GM18873 (cell line): ENCODE measurements around the gene FOXP4.

ENCODE experiments used
- ATAC-seq: cut with Tn5 transposase; IDR thresholded peaks from one replicate; pipeline ENCODE4 v1.9.1; 2021; ENCODE audit warnings: mild to moderate bottlenecking, moderate library complexity, moderate number of reproducible peaks; ENCODE audit not compliant: unreplicated experiment, low FRiP score

FOXP4 gene

DNA sequence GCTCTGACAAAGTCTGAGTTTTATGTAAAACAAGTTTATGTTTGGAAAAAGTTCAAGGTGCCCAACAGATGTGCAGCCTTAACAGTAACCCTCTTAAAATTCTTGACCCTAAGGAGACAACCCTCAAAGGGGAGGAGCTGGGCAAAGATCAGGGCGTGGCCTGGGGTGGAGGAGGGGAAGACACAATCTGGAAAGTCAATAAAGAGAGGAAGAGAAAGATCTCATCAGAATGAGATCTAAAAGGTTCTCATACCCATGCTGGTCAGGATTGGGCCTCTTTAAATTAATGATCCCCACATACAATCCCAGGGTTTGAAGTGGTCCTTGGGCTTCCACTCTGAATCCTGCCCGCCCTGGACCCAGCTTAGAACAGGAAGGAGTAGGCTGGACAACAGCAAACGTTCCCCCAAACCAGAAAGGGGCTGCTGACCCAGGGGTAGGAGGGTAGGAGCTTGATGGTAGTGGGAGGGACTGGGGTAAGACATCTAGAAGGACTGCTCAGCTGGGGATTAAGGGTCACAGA, 33.0 kb downstream of the FOXP4 start:
- no peak for ATAC-seq

DNA sequence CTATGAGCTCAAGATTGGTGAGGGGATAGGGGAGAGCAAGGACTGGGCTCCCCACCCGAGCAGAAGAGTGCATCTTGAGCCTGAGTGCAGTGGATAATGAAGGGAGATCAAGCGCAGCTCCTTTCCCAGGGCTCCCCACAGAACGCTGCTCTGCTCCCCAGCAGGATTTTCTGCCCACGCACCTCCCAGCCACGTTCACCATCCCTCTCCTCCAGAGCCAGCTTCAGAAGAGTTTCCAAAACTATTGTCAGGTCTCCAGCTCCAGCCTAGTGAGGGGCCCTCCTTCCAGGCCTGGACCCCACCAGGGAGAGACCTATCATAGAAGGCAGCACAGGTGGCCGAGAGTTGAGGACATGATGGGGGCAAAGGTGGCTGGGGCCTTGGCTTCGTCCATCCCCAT, 34.5 kb downstream of the FOXP4 start:
- no peak for ATAC-seq

DNA sequence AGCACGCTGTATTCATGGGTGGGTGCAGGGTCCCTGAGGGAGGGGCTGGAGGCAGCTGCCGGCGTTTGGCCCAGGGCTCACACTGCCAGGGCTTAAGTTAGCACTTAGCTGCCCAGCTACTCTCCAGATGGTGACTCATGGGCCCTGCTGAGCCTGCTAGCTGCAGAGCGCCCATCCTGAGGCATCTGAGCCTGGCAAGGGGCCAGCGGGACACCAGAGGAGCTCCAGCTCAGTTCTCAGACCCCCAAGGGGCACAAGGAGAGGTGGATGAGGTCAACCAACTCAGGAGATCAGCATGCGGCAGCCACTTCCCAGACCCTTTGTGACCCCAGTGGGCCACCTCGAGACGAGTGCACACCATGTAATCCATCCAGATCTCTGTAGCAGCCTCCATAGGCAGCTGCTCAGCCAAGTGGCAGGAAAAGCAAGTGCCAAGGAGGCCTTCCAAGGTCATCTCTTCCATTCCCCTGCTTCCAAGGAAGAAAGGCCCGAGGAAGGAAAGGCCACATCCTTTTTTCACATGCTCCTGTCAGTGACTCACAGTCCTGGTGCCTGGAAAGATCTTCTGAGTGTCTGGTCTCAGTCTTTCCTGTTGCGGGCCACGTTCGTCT, 35.3 kb downstream of the FOXP4 start:
- ATAC-seq, result no peak

DNA sequence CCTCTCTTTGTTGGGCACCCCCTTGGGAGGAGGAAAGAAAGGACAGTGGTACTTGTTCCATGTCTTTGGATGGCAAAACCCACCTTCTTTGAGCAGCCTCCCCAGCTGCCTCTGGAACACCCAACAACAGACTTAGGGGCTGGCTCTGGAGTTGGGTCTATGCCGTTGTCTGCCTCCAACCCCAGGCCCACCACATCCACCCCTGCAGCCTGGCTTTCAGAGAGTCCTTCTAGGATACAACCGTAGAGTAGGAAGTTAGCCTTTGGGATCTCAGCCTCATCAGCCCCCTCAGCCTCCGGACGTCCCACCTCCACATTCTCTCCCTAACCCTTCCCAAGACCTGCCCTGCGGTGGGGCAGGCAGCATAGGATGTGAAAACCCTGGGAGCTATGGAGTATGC, 36.4 kb downstream of the FOXP4 start:
- ATAC-seq, result no peak

DNA sequence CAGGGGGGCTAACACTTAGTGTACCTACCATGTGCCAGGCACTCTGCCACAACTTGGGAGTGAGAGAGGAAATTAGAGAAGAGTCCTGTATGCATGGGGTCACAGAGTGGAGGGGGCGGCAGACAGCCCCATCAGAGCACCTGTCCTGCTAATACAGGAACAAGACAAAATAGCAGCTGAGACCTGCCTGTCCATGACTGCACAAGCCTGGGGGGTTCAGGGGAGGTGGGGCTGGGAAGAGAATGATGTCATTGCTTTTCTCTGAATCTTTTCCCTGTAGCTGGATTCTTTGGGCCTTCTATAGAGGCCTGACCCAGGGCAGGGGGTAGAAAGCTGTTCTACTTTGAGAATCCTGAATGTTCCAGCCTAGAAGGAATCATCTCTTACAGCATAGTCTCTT, 37.4 kb downstream of the FOXP4 start:
- ATAC-seq, result no peak

DNA sequence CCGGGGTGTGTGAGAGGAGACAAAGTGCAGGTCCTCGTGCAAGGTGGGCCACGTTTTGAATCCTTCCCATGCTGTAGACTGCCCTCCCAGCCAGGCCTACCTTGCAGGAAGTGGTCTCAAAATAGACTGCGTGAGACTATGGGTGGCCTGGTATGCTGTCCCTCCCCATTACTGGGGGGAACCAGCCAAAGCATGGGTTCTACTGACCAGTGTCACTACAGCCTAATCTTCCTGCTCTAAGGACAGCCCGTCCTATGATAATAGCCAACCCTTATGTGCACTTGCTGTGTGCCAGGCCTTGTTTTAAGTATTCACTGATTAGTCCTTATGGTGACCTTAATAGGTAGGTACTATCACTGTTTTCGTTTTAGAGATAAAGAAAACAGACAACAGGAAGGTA, 38.0 kb downstream of the FOXP4 start:
- no peak for ATAC-seq

DNA sequence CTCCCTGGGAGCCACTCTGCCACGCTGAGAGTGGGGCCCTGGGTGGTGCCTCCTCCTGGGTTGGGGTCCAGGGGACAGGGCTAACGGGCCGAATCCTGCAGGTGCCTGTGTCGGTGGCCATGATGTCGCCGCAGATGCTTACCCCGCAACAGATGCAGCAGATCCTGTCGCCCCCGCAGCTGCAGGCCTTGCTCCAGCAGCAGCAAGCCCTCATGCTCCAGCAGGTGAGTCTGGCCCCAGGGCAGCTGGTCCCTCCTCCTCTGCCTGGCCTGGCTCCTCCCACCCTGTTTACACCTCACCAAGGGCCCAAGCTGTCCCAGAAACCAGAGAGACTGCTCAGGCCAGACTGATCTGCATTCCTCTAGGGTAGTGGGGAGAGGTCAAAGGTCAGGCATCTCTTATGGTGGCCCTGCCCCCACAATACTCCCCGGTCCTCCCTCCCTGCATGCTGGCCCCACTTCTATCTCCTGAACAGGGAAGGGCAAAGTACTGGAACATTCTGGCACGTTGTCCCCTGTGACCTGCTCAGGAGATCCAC, 38.6 kb downstream of the FOXP4 start:
- ATAC-seq, result no peak

DNA sequence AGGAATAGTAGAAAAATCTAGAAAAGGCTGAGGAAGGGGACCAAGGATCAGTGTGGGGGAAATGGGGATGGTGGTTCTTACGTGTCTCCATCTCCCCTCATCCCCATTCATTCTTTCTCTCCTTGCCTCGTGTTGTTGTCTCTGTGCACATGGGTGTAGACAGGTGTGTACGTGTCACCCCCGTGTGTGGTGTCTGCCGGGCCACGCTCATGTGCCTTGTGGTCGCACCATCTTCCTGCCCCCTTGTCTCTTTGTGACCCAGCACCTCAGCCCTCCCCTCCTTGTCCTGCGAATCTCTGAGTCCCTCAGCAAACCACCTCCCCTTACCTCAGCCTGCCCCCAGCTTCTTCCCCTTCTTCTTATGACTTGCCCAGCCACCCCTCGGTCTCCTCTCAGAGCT, 39.4 kb downstream of the FOXP4 start:
- ATAC-seq, result no peak

DNA sequence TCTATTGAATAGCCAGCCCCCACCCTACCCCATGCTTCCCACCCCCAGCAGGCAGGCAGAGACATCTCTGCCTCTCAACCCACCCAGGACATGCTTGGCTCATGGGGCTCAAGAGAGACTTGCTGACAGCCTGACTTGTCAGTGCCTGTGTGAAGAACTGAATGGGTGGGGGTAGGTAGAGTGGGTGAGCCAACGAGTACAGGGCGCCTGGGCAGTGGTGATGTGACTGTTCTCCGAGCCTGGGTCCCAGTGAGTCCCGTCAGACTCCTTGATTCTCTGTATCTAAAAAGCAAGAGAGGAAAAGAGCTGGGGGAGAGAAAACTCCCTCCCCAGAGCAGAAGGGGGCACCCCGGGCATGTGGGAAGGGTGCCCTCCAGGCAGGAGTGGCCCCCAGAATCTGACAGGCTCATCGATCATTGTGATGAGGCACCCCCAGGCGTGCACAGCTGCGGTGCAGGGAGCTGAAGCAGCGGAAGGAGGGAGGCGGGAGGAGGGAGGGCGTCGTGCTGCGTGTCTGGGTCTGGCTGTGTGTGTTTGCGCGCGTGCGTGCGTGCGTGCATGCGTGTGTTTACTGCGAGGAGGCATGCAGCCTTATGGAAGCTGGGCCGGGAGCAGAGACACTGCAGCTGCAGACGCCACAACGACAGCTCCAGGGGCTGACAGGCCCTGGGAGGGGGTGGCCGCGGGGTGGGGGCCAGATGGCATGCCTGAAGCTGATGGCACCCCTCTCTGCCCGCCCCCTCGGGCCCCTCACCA, 40.2 kb downstream of the FOXP4 start:
- no peak for ATAC-seq

DNA sequence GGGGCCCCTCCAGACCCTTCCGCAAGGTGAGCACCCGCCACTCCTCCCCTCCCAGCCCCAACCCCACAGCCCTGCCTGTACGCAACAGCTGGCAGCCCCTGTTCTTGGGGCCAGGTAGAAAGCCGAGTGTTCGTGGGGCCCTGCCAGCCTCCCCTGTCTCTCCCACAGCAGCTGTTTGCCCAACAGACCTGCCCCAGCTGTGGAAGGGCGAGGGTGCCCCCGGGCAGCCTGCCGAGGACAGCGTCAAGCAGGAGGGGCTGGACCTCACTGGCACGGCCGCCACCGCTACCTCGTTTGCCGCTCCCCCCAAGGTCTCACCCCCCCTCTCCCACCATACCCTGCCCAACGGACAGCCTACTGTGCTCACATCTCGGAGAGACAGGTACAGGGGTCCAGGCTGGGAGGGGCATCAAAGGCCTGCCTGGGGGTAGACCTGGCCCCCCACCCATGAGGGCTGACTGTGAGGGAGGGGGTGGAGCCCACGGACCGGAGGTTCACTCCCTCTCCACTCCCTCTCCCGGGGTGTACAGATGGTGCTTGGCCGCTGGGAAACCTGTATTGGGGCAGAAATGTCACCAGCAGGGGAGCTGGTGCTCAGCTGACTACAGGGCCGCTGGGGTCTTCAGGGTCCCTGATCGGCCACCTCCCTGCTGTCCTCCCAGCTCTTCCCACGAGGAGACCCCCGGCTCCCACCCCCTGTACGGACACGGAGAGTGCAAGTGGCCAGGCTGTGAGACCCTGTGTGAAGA, 41.1 kb downstream of the FOXP4 start:
- no peak for ATAC-seq

DNA sequence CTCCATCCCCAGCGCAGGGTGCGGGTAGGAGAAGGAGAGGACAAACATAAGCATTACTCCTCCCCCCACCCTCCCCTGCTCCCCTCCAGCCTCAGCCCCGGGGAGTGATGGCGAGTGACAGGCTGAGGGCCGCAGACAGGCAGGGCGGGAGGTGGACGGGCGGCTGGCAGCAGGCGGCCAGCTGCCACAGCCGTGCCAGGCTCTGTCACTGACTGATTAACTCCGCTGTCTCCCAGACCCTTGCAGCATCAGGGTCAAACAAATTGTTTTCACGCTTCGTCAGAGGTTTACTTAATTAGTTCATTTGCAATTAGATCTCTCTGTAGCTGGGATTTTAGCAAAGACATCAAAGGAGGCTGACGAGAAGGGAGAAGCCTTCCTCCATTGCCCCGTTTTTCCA, 41.9 kb downstream of the FOXP4 start:
- ATAC-seq, result no peak

DNA sequence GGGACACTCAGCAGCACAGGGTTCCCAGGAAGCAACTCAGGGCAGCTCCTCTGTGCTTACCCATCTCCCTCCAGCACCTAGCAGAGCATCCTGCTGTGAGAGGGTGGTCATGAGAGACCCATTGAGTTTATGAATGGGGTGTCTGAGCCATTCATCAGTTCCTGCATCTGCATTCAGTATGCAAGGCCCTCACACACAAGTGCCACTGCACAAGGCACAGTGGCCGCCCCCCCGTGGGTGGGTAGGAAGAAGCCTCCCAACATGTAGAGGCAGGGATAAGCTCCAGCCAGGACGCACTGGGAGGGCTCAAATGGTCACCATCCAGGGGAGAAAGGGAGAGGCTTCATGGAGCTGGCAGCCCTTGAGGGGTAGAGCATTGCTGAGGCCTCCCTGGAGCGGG, 43.0 kb downstream of the FOXP4 start:
- no peak for ATAC-seq

DNA sequence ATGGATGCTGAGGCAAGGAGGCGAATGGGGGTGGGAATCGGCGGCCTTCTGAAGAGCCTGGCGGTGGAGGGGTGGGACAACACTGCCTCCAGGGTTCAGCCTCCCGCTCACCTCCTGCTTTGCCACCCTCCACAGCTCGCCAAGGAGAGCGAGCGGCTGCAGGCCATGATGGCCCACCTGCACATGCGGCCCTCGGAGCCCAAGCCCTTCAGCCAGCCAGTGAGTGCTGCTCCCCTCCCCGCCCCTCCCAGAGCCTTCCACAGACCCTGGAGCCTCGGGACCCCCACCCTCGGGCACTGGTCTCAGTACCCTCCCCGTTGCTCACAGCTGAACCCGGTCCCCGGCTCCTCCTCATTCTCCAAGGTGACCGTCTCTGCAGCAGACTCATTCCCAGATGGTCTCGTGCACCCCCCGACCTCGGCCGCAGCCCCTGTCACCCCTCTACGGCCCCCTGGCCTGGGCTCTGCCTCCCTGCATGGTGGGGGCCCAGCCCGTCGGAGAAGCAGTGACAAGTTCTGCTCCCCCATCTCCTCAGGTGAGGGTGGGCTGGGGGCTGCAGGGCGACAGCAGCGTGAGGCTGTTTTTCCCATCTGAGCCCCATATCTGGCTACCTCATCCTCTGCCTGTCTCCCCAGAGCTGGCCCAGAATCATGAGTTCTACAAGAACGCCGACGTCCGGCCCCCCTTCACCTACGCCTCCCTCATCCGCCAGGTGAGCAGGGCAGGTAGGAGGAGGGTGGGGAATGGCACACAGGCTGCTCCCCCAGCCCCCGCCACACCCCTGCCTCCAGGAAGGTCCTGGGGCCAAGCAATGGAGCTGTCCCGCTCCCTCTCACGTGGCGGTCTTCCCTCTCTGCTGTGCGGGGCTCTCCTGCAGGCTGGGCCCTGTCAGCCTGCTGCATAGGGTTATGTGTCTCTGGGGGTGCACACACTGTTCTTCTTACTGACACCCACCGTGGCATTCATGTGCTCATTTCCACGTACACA, 43.7 kb downstream of the FOXP4 start:
- no peak for ATAC-seq

DNA sequence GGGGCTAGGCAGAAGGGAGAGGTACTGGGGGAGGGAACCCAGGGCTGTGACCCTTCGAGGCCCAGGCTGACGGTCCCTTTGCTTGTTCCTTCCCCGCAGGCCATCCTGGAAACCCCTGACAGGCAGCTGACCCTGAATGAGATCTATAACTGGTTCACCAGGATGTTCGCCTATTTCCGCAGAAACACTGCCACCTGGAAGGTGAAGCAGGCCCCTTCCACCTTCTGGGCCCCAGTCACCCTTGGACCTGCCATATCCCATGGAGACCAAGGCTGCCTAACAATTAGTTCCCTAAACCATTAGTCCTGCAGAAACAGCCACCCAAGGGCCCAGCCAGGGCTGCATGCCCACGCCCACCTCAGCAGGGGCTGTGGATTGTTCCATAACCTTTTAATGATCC, 44.9 kb downstream of the FOXP4 start:
- ATAC-seq, result no peak

DNA sequence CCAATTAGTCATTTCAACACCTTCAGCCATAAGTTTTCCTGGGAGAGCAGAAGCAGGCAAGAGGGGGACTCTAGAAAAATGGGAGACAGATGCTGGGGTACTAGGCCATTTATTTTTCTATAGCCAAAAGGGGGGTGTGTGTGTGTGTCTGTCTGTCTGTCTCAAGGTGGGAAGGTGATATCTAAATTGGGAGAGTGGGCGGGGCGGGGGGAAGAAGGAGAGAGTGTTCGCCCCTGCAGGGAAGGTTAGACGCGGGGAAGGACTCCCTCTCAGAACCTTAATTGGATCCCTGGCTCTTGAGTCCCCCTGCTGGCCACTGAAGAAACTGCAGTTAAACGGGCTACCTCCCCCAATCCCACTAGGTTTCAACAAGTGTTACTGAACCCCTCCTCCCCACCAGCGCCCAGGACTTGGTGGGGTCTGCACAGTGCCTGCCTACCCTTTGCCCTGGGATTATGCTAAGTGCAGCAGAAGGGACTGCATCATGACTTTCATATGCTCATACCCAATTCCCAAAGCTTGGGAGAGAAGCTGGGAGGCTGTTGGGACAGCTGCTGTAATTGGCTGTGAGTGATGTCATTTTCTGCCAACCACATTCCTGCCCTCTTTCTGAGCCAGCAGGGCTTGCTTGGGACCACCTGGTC, 45.8 kb downstream of the FOXP4 start:
- ATAC-seq, result no peak

DNA sequence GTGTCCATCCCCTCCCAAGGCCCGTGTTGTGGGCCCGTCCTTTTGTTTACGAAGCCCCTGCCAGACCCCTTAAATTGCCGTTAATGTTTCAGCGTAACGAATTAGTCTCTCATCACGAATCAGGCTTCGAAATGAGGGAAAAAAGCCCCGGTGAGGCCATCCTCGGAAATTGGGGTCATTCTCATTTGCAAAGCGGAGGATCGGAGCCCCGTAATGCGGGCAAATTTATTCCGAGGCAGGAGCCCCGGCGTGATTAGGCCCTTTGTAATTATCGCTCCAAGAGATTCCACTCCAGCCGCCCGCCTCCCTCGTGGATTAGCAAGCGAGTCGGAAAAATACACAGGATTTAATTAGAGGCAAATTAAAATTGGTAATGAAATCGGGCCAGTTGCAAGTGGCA, 47.2 kb downstream of the FOXP4 start:
- ATAC-seq, result no peak

DNA sequence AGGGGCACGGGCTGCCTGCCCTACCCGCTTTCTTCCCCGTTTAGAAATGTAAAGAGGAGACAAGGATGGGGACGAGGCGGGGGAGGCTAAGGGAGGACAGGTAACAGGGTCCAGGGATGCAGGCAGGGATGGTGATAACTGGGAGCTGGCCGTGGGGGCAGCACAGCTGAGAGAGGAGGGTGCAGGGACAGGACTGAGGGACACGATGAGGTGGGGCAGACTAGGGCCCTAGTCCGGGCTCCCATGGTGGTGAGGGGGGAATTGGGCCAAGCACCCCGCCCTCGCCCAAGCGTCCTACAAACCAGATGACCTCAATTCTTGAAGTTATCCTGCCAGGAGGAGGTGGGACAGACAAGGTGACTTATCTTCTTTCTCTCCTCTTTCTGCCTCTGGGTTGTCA, 47.7 kb downstream of the FOXP4 start:
- ATAC-seq, result no peak

DNA sequence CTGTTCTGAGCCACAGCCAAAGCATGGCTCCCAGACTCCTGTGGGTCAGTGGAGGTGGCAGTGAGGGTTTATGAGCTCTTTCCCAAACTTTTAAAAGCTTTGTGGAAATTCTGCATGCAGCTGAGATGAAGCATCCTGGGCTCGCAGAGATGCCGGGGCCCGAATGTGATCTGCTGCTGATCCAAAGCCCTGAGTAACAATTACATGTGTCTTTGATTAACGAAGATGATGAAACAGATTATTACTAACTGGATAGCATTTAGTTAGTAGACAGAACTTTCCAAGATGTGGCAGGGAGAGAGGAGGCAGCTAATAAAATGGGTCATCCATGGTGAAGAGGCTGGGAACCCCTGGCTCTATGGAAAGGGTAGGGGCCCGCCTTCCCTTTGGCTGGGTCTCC, 48.1 kb downstream of the FOXP4 start:
- ATAC-seq, result no peak

DNA sequence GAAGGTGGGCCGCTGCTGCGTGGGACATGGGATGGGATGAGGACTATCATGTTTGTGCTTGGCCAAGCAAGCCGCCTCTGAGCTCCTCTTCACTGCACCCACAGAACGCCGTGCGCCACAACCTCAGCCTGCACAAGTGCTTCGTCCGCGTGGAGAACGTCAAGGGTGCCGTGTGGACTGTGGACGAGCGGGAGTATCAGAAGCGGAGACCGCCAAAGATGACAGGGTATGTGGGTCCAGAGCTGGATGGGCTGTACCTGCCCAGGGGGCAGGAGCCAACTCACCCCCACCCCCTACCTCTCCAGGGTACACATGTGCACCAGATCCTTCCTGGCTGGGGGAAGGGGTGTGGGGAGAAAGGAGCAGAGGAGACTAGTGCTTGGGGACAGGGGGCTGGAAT, 48.6 kb downstream of the FOXP4 start:
- ATAC-seq, result no peak

DNA sequence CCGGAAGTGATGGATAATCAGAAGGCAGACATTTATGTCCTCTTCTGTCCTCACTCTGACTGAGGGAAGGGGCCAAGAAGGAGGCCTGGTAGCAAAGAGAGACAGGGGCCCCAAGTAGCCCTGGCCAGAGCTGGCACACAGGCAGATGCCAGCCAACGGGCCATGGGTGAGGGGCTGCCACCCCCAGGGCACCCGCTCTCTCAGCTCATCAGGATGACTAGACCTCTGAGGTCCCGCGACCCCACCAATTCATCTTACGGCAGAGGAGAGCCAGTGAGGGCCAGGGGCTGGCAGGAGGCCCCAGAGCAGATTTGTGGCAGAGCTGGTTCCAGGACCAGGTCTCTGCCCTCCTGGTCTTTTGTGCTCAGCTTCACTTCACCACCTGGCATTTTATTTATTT, 49.0 kb downstream of the FOXP4 start:
- no peak for ATAC-seq
